ENCODE measurements around the gene PRUNE2. TPM values are rescaled to one million over a fixed set of nuclear protein-coding genes. Genes with fewer than 3 reads are reported as not detected.
"Not testable (repeated sequence)": the region's sequence is repeated elsewhere in the genome, so short reads cannot be mapped to it uniquely, and the experiment has no call there.

The PRUNE2 gene
- total and polyA plus RNA-seq, 2 of the 13 experiments (the other 11 are each of a cell fraction or from before 2014, with no cell fraction given): 0.02 TPM; not detected in 1

DNA sequence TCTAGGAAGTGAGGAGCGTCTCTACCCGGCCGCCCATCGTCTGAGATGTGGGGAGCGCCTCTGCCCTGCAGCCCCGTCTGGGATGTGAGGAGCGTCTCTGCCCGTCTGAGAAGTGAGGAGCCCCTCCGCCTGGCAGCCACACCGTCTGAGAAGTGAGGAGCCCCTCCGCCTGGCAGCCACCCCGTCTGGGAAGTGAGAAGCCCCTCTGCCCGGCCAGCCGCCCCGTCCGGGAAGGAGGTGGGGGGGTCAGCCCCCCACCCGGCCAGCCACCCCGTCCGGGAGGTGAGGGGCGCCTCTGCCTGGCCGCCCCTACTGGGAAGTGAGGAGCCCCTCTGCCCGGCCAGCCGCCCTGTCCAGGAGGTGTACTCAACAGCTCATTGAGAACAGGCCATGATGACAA is 49.5 kb upstream of the PRUNE2 start:
- H3K9ac ChIP-seq (ENCODE audit: insufficient read depth, low read depth, low read length); H3K36me3 ChIP-seq (replicated peaks in 1 of 2; ENCODE audit: control insufficient read depth in 1 of 2, insufficient read depth in 2 of 2, low read length in 2 of 2); CTCF ChIA-PET (ENCODE audit: low intra/inter-chr PET ratio, low total read pairs); intact Hi-C loops (cut with micrococcal nuclease; ENCODE audit: unreplicated experiment); FAIRE-seq; POLR2A ChIA-PET; in situ Hi-C loops (cut with HindIII; ENCODE audit: extremely low pct_ligation_motif_present, low pct_unique_long_range_greater_than_20kb); H4K20me1 ChIP-seq (ENCODE audit: insufficient read depth, low read length); H3K4me1 ChIP-seq (ENCODE audit: insufficient read depth, low read length); ATAC-seq; H3K4me2 ChIP-seq (ENCODE audit: low read depth, low read length); H3K9me3 ChIP-seq (ENCODE audit: low read length); H2AFZ ChIP-seq (ENCODE audit: low read length); H3K4me3 ChIP-seq (replicated peaks in 1 of 3; ENCODE audit: insufficient read depth in 1 of 3, low read depth in 2 of 3, low read length in 3 of 3); H3K27me3 ChIP-seq (ENCODE audit: control insufficient read depth in 1 of 2, insufficient read depth in 2 of 2, low read length in 2 of 2); H3K27ac ChIP-seq (ENCODE audit: extremely low read length, insufficient read depth, low read length); H3K79me2 ChIP-seq (ENCODE audit: insufficient read depth, low read length); BruUV-seq (replicated peaks); DNase-seq (ENCODE audit: low spot score): not testable (repeated sequence)
- WGBS (ENCODE audit: low lambda C conversion rate): 85% methylated on average over 4 of the region's 23 CpGs

DNA sequence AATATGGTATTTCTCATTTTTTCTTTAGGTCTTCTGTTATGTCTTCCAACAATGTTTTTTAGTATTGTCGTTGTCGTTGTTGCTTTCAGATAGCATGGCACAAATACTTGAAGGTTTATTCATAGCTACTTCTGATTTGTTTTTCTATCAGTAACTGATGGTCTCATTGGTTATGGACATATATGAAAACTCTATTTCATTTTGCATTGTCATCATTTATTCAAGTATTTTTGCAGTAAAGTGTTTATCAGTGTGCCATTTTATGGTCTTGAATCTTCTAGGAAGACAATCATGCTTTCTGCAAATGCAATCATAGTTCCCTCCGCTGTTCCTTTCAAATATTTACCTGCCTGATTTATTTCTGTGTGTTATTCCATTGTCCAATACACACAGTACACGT is 44.0 kb upstream of the PRUNE2 start:
- no peak for DNase-seq (ENCODE audit: low spot score)
- ATAC-seq: no peak
- in situ Hi-C loops (cut with HindIII; ENCODE audit: extremely low pct_ligation_motif_present, low pct_unique_long_range_greater_than_20kb): no loop called here
- intact Hi-C loops (cut with micrococcal nuclease; ENCODE audit: unreplicated experiment): no loop called here
- Histone ChIP-seq H3K4me1 (ENCODE audit: insufficient read depth, low read length) (no peaks in the 10 kb centered on the region), H3K9me3 (ENCODE audit: low read length) (no peaks in the 10 kb centered on the region), H2AFZ (ENCODE audit: low read length) (no peak overlapping the region), H3K4me2 (ENCODE audit: low read depth, low read length) (no peak overlapping the region), H3K36me3 (replicated peaks in 1 of 2; ENCODE audit: control insufficient read depth in 1 of 2, insufficient read depth in 2 of 2, low read length in 2 of 2) (no peaks in the 10 kb centered on the region), H3K27ac (ENCODE audit: extremely low read length, insufficient read depth, low read length) (no peak overlapping the region), H3K4me3 (replicated peaks in 1 of 3; ENCODE audit: insufficient read depth in 1 of 3, low read depth in 2 of 3, low read length in 3 of 3) (no peak overlapping the region), H3K9ac (ENCODE audit: insufficient read depth, low read depth, low read length) (no peak overlapping the region), H3K79me2 (ENCODE audit: insufficient read depth, low read length) (no peaks in the 10 kb centered on the region), H4K20me1 (ENCODE audit: insufficient read depth, low read length) (no peaks in the 10 kb centered on the region), H3K27me3 (ENCODE audit: control insufficient read depth in 1 of 2, insufficient read depth in 2 of 2, low read length in 2 of 2) (0 out of 5 replicates have a peak, but pooled peaks cover 0 to 3% of the 10 kb centered on the region in 2 experiments)
- 11% methylated on average over 4 of the region's 4 CpGs for WGBS (ENCODE audit: low lambda C conversion rate)
- TF ChIP-seq ZNF441 (CRISPR knock-in tag; IDR thresholded peaks at IDR 0.05; ENCODE audit: borderline replicate concordance): no peak
- TF ChIP-seq MAFK (conservative IDR thresholded peaks at IDR 0.05 in 1 of 2, IDR thresholded peaks at IDR 0.05 in 1 of 2; ENCODE audit: low read length in 2 of 2): peak; percentile 86 to 92
- peak; percentile 90 for TF ChIP-seq MAFF (IDR thresholded peaks at IDR 0.05; ENCODE audit: low read depth, low read length)
- TF ChIP-seq AGO1 (IDR thresholded peaks at IDR 0.05; ENCODE audit: low read depth, low read length, poor library complexity, severe bottlenecking): no peak
- CTCF ChIA-PET (ENCODE audit: low intra/inter-chr PET ratio, low total read pairs): no interaction called here
- BruUV-seq (replicated peaks): no TSS peak
- POLR2A ChIA-PET: no interaction called here
- FAIRE-seq: no peak

Data from HepG2 (cell line).